Hair follicular keratinocyte (primary cell): ENCODE results near the gene CAPNS2. TPM values are rescaled to one million over a fixed set of nuclear protein-coding genes. Genes with fewer than 3 reads are reported as not detected.

ENCODE experiments used
- total RNA-seq: library from RNA; depleted of rRNA; stranded (reverse); fragments of >200 nt; gene quantifications from 2 replicates; pipeline ENCODE4 v1.2.3, GENCODE V29; 2015

CAPNS2 gene
- 12.7 and 32.7 TPM in 2 replicates for total RNA-seq

DNA sequence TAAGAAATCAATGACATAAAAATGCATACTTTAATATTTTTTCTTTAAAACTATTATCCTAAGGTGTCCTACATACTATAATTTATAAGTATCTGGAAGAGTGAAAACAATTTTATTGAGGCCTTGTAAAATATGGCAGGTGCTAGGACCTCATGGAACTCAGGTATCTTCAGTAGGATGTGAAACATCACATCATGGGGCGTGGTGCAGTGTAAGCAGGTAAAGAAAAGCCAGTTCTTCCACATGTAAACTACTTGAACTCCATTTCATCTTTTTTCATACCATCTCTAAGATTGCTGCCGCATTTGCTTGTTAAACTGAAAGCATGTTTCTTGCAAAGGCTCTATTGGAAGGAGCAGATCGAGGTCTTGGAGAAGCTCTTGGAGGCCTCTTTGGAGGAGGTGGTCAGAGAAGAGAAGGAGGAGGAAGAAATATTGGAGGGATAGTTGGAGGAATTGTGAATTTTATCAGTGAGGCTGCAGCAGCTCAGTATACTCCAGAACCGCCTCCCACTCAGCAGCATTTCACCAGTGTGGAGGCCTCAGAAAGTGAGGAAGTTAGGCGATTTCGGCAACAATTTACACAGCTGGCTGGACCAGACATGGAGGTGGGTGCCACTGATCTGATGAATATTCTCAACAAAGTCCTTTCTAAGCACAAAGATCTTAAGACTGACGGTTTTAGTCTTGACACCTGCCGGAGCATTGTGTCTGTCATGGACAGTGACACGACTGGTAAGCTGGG lies at the start of gene CAPNS2:
CAPNS2 (plus strand) TSS at position 253 of the 744 bp plus-strand sequence; CDS start at position 326, 73 bp downstream.

Other genes with a start within 250 kb of the CAPNS2 start
- not detected in 2 replicates for gene IRX6, start 242.5 kb upstream of the CAPNS2 start, total RNA-seq
- 9.9 and 15.9 TPM in 2 replicates for gene MMP2, start 87.5 kb upstream of the CAPNS2 start, total RNA-seq
- gene LPCAT2, start 57.6 kb upstream of the CAPNS2 start, total RNA-seq = 24.9 and 40.3 TPM in 2 replicates
- gene SLC6A2, start 89.3 kb downstream of the CAPNS2 start, total RNA-seq = 0.04 and 0.08 TPM in 2 replicates